Right atrium auricular region (tissue), 2 donors: ENCODE results near the gene SLC25A21. TPM values are rescaled to one million over a fixed set of nuclear protein-coding genes. Genes with fewer than 3 reads are reported as not detected.

Source experiments
- DNase-seq: peaks from one replicate; pipeline ENCODE4 v3.0.0-alpha.2; 2019; ENCODE audit warnings: low spot score
- H3K27ac ChIP-seq, 2 donors: fragments of 200-600 bp; sonication (generic); 1 replicate in 1 of 2; 2 replicates in 1 of 2; pipeline ENCODE4 v1.5.1; 2016 to 2019
- H3K27me3 ChIP-seq, 2 donors: fragments of 200-600 bp; sonication (generic); one replicate each; pipeline versions ENCODE4 v1.5.1 to v1.6.0; 2017 to 2019
- H3K36me3 ChIP-seq: fragments of 200-600 bp; sonication (generic); one replicate; pipeline ENCODE4 v1.5.1; 2016
- H3K4me1 ChIP-seq, 2 donors: fragments of 200-600 bp; sonication (generic); one replicate each; pipeline versions ENCODE4 v1.5.1 to v1.6.0; 2017 to 2019
- H3K4me3 ChIP-seq, 2 donors: fragments of 200-600 bp; sonication (generic); 1 replicate in 1 of 2; 2 replicates in 1 of 2; pipeline ENCODE4 v1.5.1; 2017 to 2019; ENCODE audit warnings: mild to moderate bottlenecking in 1 of 2, moderate library complexity in 1 of 2
- H3K9me3 ChIP-seq, 2 donors: fragments of 200-600 bp; sonication (generic); one replicate each; pipeline ENCODE4 v1.5.1; 2019
- CTCF ChIP-seq, 2 donors: fragments of 200-600 bp; sonication (generic); IDR thresholded peaks; one replicate each; pipeline ENCODE4 v1.5.1; 2019; ENCODE audit warnings: antibody characterized with exemption in 2 of 2
- total RNA-seq, 2 donors: library from RNA; depleted of rRNA; stranded (reverse); fragments of >200 nt; gene quantifications; one replicate each; pipeline ENCODE4 v1.1.0, GENCODE V29; 2016

SLC25A21 gene
- total RNA-seq, 2 donors from 2014 or later, result 0.55 to 0.93 TPM

DNA sequence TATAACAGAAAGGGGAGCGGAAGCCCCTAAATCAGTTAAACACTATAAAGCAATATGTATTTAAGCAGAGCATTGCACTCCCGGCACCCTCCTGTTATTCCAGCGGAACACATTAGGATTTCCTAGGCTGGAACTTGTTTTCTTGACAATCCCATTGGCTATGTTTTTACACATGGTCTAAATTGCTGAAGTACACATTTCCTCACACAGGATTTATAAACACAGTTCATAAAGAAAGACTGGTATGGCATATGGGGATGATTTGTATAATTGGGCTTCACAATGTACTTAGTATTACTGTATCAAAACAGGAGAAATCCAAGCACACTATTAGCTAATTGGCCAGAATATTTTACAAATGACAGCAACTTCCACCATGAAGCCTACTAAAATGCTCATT is 487.5 kb downstream of the SLC25A21 start:
- no peaks in the 10 kb centered on the region for H3K36me3 ChIP-seq
- no peak overlapping the region for H3K4me3 ChIP-seq
- no peak for DNase-seq
- TF ChIP-seq CTCF (IDR thresholded peaks at IDR 0.05), result no peak
- no peaks in the 10 kb centered on the region for H3K27me3 ChIP-seq
- no peaks in the 10 kb centered on the region for H3K4me1 ChIP-seq
- no peaks in the 10 kb centered on the region for H3K9me3 ChIP-seq
- no peak overlapping the region for H3K27ac ChIP-seq

DNA sequence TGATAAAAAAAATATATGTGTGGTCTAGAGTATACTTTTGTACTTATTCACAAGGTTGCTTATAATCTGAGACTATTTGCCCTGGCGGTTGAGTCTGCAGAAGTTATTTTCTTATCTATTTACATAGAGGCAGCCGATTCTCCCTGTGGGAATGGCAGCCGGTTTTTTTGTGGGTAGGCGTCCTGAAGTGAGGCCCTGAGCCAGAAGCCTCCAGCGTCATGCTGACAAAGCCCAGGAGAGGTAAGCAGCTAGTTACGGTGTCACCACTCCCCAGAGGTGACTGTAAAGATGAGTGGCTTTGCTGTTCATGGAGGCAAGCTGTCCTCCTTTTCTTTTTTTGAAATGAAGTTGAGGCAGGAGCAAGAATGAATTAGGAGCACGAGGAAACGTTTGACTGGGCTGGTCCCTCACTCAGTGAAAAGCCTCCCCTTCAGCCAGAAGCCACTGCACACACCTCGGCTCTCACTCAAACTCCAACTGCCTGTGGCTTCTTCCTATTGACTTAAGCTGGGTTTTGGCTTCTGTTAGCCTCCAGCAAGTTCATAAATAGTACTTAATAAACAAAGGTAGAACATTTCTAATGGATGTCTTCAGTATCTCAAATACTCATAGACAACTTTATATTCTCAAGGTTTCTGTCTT is 489.2 kb downstream of the SLC25A21 start:
- no peak overlapping the region for H3K4me3 ChIP-seq
- DNase-seq, result no peak
- H3K4me1 ChIP-seq, result no peaks in the 10 kb centered on the region
- TF ChIP-seq CTCF (IDR thresholded peaks at IDR 0.05), result no peak
- H3K9me3 ChIP-seq, result no peaks in the 10 kb centered on the region
- no peaks in the 10 kb centered on the region for H3K27me3 ChIP-seq
- H3K36me3 ChIP-seq, result no peaks in the 10 kb centered on the region
- H3K27ac ChIP-seq, result no peak overlapping the region

DNA sequence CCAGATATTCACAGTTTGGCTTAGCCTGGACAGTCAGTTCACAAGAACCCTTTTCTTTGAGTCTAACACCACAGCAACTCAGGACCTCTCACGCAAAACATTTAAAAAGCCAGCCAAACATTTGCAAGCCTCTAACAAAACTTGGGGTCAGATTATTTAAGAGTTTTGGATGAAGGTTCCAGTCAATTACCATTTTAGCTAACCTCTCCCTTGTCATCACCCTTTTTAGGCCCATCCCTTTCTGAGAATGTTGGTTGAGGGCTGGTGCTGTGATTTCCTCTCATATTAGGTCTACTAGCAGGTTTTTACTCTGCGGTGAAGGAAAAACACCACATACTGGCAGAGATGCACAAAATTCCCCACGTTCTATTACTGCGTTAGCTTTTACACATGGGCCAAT is 490.1 kb downstream of the SLC25A21 start:
- Histone ChIP-seq H3K27me3 (no peaks in the 10 kb centered on the region), H3K36me3 (no peaks in the 10 kb centered on the region), H3K9me3 (no peaks in the 10 kb centered on the region), H3K27ac (no peak overlapping the region), H3K4me1 (no peaks in the 10 kb centered on the region), H3K4me3 (no peak overlapping the region)
- no peak for DNase-seq
- TF ChIP-seq CTCF (IDR thresholded peaks at IDR 0.05), result no peak

DNA sequence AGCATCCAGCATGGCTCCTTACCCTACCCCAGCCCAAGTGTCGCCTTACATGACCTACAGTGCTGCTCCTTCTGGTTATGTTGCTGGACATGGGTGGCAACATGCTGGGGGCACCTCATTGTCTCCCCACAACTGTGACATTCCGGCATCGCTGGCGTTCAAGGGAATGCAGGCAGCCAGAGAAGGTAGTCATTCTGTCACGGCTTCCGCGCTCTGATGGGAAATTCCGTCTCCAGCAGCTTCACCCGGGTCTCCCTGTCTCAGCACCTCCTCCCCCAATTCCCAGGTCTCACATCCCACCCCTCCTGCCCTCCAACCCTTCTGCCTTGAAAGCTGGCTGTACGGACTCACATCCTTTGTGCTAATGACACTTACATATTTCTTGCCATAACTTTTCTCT is 496.2 kb downstream of the SLC25A21 start:
- Histone ChIP-seq H3K4me3 (no peak overlapping the region), H3K9me3 (no peaks in the 10 kb centered on the region), H3K27me3 (no peaks in the 10 kb centered on the region), H3K27ac (no peak overlapping the region), H3K36me3 (no peaks in the 10 kb centered on the region), H3K4me1 (no peaks in the 10 kb centered on the region)
- no peak for TF ChIP-seq CTCF (IDR thresholded peaks at IDR 0.05)
- no peak for DNase-seq

- H3K27me3 ChIP-seq, result no peaks in the 10 kb centered on the region
- DNase-seq, result no peak
- no peak overlapping the region for H3K27ac ChIP-seq
- TF ChIP-seq CTCF (IDR thresholded peaks at IDR 0.05), result no peak
- no peaks in the 10 kb centered on the region for H3K36me3 ChIP-seq
- H3K9me3 ChIP-seq, result no peaks in the 10 kb centered on the region
- no peak overlapping the region for H3K4me3 ChIP-seq
- H3K4me1 ChIP-seq, result no peaks in the 10 kb centered on the region
Measured at GRCh38 chr14:36675581-36675980, 496.8 kb downstream of the SLC25A21 start.

DNA sequence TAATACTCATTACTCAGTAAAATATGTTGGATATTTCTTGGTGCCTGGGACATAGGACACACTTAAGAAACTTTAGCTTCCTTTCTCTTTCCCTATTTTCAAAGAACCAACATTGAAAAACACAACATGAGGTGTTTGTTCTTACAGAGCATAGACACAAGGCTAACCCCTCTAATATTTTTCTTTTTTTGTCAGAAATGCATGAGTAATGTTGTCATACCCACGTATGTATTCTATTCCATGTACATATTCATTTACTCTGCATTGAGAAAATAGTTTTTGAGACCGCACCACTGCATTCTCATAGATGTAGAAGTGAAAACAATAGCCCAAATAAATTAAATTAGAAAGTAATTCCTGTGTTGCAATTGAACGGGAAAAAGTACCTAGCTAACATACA is 497.7 kb downstream of the SLC25A21 start:
- DNase-seq, result no peak
- Histone ChIP-seq H3K27ac (no peak overlapping the region), H3K36me3 (no peaks in the 10 kb centered on the region), H3K9me3 (no peaks in the 10 kb centered on the region), H3K27me3 (peaks cover 0 to 6% of the 10 kb centered on the region in 2 donors), H3K4me1 (no peaks in the 10 kb centered on the region), H3K4me3 (no peak overlapping the region)
- no peak for TF ChIP-seq CTCF (IDR thresholded peaks at IDR 0.05)
